Right lobe of liver (tissue), 4 donors: ENCODE results near the gene CCDC152.

Experiments used
- CTCF ChIP-seq, 4 donors: fragments of 200-600 bp in 3 of 4; fragments of 450-650 bp in 1 of 4; IDR thresholded peaks; one replicate each; pipeline versions ENCODE4 v1.5.1 to v1.8.0; 2016 to 2022; ENCODE audit warnings: antibody characterized with exemption in 4 of 4, mild to moderate bottlenecking in 2 of 4
- POLR2A ChIP-seq: fragments of 450-650 bp; IDR thresholded peaks from one replicate; pipeline ENCODE4 v1.6.1; 2017; ENCODE audit warnings: antibody characterized with exemption, mild to moderate bottlenecking
- donor health status: DM: no; HTN: no; CAD: no.
- donor health status: DM: no; HTN: no; CAD: no.
- donor health status: DM: no; HTN: yes; CAD: no.

- TF ChIP-seq CTCF (IDR thresholded peaks at IDR 0.05) (no peak), POLR2A (no peak)
Measured at GRCh38 chr5:42842921-42843641, 86.5 kb downstream of the CCDC152 start.
